ENCODE measurements around the gene ABCF2.

GRCh38 chr7:151240942-151241754 is 14.1 kb upstream of the ABCF2 start:
- TF ChIP-seq EZH2 (IDR thresholded peaks at IDR 0.05; ENCODE audit: low read depth) (no peak), CTCF (conservative IDR thresholded peaks at IDR 0.05) (no peak)
